HG02623 (cell line): ENCODE data around the gene TMEM239.
"Not testable (repeated sequence)": the region's sequence is repeated elsewhere in the genome, so short reads cannot be mapped to it uniquely, and the experiment has no call there.

Experiments used
- ATAC-seq: cut with Tn5 transposase; IDR thresholded peaks from one replicate; pipeline ENCODE4 v1.9.1; 2021; ENCODE audit warnings: moderate library complexity; ENCODE audit not compliant: unreplicated experiment

TMEM239 gene

DNA sequence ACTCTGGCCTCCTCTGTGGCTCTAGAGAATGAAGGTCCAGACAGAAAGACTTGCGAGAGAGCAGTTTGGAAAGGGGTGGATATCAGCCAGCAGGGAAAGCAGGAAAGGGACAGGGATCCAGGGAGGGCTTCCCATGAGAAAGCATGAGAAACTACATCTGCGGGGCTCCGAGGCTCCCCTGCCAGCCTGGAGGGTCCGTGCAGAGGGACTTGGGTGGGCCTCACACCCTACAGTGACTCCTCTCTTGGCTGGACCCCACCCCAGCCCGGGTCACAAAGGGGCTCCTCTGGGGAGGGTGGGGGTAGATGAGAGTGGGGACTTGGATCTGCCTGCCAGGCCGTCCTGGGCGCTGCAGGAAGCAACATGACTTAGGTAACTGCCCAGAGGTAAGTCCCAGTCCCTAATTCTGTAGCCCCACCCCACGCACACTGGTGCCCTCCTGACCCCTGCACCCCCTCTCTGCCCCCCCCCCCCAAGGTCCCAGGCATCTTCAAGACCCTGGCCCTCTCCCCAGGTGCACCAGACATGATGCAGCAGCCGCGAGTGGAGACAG lies at the start of gene TMEM239:
Gene TMEM239 (plus strand): TSS at position 335 of the 553 bp plus-strand sequence. CDS start 191 bp downstream, at position 526.
- ATAC-seq = no peak

DNA sequence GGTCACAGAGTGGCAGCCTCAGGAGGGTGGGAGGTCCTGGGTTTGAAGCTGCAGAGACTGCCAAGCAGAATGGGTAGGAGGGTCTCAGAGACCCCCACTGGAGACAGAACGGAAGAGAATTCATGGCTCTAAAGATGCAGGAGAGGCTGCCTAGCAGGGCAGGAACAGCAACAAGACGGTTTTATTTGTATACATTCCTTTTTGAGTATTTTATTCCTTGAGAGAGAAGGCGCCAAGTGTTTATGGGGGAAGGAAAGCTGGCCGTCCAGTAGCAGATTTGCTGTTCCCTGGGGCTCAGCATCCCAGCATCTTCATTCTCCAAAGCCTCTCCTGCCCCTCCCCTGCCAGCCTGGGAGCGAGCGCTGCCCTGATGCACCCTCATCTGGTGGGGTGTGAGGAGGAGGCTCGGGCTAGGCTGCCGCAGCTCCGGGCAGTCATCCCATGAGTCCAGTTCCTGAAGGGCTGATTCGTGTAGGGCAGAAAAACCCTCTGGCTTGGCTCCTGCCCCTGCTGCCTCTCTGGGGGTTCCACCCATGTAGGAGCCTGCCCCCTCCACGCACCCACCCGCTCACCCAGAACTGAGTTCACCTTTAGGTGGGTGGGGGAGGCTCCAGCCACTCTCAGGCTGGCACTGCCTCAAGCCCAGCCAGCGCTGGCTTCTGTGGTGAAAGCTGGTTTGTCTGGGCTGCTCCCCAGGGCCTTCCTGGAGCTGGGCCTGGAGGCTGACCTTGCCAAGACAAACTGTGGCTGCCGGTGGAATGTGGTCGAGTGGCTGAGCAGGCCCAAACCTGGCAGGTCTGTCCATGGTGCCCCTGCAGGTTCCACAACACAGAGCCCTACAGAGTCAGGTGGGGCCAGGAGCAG lies 48.2 kb upstream of the TMEM239 start:
- no peak for ATAC-seq

DNA sequence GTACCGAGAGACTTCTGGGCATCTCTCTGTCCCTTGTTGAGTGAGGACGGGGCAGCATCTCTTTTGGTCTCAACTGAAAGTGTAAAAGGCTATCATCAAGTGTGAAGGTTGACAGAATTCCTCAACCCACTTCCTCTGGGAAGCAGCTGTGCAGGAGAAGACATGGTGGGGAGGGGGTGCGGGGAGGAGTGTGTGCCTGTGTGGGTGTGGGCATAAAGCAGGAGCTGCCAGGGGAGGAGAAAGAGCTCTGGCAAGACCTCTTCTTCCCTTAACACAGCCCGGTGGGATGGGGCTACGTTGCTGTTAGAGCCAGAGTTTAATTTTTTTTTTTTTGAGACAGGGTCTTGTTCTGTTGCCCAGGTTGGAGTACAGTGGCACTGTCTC lies 47.5 kb upstream of the TMEM239 start:
- no peak for ATAC-seq

DNA sequence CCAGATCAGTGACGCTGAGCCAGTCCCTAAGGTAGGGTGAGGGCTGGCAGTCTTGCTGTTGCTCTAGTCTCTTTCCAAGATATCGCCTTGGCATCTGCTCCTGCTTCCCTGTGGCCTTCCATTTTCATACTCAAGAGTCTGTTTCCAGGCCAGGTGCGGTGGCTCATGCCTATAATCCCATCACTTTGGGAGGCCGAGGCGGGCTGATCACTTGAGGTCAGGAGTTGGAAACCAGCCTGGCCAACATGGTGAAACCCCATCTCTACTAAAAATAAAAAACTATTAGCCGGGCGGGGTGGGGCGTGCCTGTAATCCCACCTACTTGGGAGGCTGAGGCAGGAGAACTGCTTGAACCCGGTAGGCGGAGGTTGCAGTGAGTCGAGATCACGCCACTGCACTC lies 46.1 kb upstream of the TMEM239 start:
- not testable (repeated sequence) for ATAC-seq

DNA sequence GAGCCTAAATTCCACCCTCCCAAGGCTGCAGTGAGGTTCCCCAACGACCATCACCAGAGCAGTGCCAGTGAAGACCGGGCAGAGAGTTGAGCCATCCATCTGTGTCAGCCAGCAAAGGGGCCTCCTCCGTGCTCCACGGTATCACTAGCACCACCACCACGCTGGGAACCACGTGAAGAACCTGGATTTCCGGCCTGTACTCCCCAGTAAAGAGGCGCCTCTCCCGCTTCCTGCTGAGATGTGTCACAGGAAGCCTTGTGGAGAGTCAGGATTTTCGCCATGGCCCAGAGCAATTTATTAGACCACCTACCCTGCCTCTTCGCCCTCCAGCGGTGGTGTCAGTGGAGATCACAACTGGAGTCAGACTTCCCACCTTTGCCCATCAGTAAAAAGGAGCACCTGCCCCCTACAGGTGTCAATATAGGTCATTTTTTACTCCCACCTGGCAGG lies 44.5 kb upstream of the TMEM239 start:
- ATAC-seq = no peak

DNA sequence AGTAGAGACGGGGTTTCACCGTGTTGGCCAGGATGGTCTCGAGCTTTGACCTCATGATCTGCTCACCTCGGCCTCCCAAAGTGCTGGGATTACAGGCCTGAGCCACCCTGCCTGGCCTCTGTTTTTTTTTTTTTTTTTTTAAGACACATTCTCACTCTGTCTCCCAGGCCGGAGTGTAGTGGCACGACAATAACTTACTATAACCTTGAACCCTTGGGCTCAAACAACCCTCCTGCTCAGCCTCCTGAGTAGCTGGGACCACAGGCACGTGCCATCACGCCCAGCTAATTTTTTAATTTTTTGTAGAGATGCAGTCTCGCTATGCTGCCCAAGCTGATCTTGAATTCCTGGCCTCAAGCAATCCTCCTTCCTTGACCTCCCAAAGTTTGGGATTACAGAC lies 42.4 kb upstream of the TMEM239 start:
- no peak for ATAC-seq

DNA sequence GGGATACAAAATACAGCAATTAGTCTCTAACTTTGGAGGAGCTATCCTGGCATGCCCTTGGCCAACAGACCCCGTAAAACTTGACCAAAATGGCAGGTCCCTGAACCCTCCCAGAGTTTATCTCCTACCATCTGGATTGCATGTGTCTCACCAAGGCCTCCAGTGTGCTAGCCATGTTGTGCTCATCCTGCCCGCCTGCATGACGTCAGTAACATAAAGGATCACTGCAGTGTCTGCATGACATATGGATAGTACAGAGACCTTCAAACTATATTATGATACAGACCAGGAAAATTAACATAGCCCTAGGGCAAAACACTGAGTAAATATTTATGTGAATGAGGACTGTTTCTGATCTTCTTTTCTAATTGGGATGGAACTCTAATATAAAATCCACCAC lies 41.0 kb upstream of the TMEM239 start:
- no peak for ATAC-seq

DNA sequence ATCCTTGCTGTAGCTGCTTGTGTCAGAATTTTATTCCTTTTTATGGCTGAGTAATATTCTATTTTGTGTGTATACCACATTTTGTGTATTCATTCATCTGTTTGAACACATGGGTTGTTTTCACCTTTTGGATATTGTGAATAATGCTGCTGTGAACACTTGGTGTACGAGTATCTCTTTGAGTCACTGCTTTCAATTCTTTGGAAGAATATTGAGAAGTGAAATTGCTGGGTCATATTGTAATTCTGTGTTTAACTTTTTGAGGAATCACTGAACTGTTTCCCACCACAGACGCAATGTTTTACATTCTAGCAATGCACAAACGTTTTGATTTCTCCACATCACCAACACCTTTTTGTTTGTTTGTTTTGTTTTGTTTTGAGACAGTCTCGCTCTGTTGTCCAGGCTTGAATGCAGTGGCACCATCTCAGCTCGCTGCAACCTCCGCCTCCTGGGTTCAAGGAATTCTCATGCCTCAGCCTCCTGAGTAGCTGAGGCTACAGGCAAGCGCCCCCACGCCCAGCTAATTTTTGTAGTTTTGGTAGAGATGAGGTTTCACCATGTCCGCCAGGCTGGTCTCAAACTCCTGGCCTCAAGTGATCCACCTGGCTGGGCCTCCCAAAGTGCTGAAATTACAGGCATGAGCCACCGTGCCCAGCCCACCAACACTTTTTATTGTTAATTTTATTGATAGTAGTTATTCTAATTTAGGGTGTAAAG lies 37.4 kb upstream of the TMEM239 start:
- no peak for ATAC-seq

DNA sequence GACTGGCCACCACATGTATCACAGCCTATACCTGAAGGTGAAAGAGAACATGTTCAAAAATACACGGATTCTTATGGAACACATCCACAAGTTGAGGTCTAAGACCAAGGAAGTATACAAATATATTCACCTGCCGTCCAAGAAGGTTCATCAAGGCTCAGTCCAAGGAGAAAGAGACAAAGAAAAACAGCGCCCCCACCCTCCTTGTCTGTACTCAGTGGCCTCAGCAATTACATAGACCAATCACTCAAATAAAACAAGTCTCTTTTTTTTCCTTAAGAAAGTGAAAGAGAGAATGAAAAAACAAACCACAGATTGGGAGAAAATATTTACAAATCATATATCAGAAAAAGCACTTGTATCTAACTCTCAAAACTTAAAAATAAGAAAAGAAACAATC lies 35.2 kb upstream of the TMEM239 start:
- ATAC-seq = no peak

DNA sequence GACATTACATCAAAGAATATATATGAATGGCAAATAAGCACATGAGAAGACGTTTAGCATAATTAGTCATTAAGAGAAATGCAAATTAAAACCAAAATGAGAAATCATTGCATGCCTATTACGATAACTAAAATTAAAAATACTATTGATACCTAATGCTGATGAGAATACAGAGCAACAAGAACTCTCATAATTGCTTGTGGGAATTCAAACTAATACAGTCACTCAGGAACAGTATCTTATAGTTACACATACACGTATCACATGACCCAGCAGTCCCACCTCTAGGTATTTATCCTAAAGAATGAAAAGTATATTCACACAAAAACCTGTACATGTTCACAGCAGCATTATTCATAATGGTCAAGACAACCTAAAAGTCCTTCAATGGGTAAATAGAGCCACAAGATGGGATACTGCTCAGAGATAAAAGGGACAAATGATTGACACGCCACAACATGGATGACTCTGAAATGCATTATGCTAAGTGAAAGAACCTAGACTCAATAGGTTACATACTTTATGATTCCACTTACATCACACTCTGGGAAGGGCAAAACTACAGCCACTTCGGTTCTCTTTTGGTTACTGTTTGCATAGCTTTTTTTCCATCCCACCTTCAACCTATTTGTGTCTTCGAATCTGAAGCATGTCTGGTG lies 32.1 kb upstream of the TMEM239 start:
- no peak for ATAC-seq

DNA sequence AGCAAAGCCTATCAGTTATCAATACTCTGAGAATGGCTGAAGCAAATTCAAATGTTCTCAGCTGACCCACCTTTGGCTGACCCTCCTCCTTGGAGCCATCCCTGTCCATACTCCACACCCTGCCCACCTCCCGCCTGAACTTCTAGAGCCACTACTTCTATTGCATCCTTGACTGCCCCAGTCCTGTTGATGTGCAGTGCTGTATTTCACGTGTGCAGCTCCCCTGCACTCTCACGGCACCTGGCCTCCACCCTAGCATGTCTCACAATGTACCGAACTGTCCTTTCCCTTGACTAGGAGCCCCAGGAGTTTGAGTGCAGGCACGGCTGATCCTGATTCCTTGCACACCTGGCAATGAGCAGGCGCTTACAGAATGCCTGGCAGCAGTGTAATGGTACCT lies 22.7 kb upstream of the TMEM239 start:
- ATAC-seq = no peak

DNA sequence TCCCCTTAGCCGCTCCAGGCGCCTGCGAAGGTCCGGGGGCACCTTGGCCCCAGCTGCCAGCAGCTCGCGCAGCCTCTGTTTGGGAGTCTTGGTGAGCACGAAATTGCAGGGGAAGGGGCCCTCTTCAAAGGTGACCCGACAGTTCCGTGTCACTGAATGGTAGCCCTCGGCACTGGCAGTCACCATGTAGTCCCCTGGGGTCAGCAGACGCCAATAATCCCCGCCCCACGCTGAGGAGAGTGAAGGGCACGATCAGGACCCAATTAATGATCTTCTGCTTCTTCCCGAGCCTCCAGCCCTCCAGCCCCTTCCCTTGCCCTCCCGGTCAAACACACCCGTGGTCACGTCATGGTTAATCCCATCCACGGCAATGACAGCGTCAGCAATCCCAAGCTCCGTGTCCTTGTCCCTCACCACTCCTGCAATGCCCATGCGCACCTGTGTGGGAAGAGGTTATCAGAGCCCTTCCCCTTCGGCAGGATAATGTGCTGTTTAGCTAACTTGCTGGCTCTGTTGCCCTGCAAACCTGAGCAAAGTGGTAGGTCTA lies 21.9 kb upstream of the TMEM239 start:
- ATAC-seq = no peak

DNA sequence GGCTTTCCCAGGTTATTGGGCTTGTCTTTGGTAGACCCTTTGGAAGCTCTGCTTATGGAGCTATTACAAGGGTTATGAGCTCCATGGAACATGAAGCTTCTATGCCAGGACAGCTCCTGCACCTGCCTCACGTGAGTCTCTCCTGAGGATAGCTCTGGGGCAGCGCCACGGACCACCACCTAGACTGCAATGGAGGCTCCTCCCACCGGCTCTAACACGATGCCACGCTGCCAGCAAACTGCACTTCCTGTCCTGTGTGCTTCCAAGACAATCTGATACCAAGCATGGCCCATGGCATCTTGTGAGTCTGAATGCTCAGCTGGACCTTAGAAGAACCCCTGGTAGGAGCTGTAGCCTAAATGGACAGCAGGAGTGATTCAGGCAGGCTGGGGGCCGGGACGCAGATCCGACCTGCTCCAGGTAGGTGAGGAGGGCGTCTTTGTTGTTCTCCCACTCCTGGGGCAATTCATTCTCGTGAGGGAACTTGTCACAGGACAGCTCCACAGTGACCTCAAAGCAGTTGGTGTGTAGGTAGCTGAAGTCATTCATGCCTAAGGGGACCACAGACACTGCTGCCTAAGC lies 21.2 kb upstream of the TMEM239 start:
- no peak for ATAC-seq

DNA sequence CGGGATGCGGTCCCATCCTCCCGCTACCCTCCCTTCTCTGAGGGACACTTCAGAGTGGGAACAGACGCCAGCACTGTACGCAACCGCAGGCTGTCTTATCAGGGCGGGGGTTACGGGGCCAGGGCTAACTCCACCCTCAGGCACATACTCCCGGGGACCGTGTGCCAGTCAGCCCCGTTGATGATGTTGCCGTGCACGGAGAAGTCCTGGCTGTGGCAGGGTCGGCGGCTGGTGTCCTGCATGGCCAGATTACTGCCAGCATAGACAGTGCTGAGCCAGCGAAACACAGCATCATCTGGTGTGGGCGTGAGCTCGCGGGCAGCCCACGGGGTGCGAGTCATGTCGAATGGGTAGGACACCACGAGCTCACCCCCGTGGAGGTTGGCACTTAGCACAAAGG lies 20.7 kb upstream of the TMEM239 start:
- ATAC-seq = no peak

DNA sequence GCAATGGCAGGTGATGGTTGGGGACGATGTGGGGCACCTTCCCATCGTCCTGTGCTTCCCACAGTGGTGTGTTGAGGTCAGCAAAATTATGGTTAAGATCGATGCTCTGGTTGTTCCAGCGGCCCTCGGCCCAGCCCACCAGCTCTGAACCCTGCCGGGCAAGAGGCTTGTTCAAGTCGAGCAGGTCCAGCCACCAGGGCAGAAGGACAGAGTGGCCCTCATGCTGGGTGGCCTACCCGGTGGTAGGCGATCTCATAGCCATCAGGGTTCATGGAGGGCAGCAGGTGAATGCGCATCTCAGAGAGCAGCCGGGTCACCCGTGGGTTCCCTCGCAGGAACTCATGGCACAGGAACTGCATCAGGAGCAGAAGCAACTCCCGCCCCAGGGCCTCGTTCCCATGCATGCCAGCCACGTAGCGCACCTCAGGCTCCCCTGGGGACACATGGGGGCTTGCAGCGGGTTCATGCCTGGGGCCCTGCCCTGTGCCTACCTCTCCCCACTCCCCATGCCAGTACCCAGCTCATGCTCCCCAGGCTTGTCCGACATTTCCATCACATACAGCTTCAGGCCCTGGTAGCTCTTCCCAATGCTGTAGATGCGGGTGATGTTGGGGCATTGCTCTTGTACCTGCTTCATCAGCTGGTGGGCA lies 20.0 kb upstream of the TMEM239 start:
- ATAC-seq = no peak

DNA sequence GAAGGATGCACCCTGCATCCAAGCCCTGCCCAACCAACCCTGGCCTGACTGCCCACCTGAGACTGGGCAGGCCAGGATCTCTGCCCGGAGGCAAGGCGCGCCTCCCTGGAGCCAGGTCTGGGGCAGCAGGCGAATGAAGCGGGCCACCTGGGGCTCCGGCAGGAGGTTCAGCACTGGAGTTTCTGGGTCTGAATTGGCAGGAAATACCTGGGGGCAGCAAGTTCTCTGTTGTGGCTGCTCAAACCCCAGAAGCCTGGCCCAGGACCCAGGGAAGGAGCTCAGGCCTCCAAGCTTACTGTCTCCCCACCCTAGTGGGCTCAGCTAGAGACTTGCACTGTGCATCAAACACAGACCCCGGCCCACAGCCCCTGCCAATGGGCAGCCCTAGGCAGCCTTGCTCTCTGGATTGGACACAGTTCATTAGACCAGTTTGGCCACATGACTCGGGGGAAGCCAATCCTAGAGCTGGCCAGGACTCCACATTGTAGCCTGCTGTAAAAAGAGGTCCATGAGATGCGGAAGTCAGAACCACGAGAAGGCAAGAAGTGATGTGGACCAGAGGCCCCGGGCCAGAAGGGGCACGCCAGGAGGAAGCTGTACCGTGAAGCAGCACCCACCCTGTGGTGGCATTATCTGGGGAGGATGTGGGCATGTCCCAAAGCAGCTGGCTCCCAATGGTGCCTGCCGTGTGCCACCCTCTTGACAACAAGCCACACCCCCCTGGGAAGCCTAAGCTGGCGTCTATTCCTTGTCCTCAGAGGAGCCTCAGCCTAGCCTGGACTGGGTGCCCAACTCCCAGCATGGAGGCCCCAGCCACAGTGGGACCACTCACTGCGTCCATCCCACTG lies 18.8 kb upstream of the TMEM239 start:
- no peak for ATAC-seq

DNA sequence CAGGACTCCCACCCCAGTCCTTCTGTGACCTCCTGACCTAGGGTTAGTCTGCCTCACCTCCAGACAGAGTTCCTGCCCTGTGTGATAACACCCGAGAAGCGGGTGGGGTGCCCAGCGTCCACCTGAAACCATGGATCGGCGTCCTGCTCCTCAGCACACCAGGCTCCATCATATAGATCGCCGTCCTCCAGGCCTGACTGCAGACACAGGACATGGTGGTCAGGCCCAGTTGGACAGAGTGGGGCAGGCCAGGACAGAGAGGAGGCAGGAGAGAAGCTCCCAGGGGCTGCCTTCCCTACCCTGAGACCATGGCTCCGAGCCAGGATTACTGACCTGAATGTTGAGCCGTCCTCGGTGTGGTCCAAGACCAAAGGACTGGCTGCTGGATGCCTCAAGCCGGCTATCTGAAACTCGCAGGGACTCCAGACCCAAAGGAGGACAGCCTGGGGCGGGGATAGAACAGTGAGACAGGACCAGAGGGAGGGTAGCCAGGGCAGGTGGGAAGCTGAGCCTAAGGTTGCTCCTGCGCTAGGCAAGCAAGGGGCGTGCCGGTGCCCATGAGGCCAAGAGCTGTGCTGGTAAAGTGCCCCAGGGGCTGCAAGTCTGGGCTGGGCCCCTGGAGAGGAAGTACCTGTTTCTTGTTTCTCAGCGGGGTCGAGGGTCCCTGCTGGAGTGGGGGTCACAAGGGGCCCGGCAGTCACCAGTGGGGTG lies 17.9 kb upstream of the TMEM239 start:
- no peak for ATAC-seq

DNA sequence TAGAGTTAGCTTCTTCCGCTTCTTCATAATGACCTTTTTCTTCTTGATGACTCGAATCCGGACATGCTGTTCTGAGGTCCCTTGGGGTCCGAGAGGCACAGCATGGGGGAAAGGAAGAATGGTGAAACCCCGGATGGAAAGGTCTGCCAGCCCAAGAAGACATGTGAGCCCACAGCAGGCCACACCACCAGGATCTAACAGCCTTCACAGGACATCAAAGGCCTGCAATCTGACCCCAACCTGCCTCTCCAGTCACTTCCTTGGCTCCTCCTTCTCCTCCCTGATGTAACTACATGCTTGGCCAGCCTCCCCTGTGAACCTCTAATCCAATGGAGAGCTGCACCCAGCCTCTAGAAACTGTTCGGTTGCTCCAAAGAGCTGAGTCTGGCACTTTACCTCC lies 17.4 kb upstream of the TMEM239 start:
- no peak for ATAC-seq

DNA sequence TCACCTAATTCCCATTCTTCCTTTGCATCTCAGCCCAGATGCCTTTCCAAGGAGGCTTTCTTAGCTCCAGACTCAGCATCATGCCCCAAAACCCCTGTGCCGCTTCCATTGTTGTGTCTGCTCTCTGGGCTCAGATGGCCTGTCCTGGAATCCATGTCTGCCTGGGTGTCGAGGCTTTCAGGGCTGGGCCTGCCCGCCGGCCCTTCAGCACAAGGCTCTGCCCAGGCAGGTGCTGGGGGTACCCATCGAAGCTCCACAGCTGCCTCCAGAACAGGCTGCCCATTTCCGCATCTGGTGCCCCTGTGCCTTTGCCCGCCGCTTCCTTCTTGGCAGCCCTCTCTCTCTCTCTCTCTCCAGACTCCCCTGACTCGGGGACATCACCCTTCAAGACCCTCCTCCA lies 16.9 kb upstream of the TMEM239 start:
- ATAC-seq = no peak
